Body of pancreas (tissue), 4 donors: ENCODE measurements around the gene ACLY. TPM values are rescaled to one million over a fixed set of nuclear protein-coding genes. Genes with fewer than 3 reads are reported as not detected.
A peak's percentile ranks its signal among the peaks of the same experiment; 100 is the strongest.

Experiments used
- ATAC-seq: fragments of 150-250 bp; one replicate; pipeline ENCODE4 v1.9.1; 2016
- DNase-seq, 4 donors: peaks; one replicate each; pipeline ENCODE4 v3.0.0-alpha.2; 2019
- H3K27ac ChIP-seq, 4 donors: fragments of 200-600 bp; sonication (generic); 1 replicate in 3 of 4; 2 replicates in 1 of 4; pipeline versions ENCODE4 v1.5.1 to v1.6.1; 2016 to 2019; ENCODE audit warnings: mild to moderate bottlenecking in 1 of 4, mixed read lengths in 1 of 4, moderate library complexity in 1 of 4
- H3K27me3 ChIP-seq, 2 donors: fragments of 200-600 bp; sonication (generic); one replicate each; pipeline ENCODE4 v1.6.0; 2016; ENCODE audit warnings: mild to moderate bottlenecking in 1 of 2
- H3K36me3 ChIP-seq, 2 donors: fragments of 200-600 bp; sonication (generic); replicated peaks in 1 of 2; 2 replicates each; pipeline ENCODE4 v1.5.1; 2016; ENCODE audit warnings: low read depth in 2 of 2; ENCODE audit not compliant: insufficient read depth in 1 of 2
- H3K4me1 ChIP-seq: fragments of 200-600 bp; sonication (generic); one replicate; pipeline ENCODE4 v1.6.0; 2016
- H3K4me3 ChIP-seq, 2 donors: fragments of 200-600 bp; sonication (generic); 1 replicate in 1 of 2; 2 replicates in 1 of 2; pipeline ENCODE4 v1.5.1; 2016 to 2019
- H3K9me3 ChIP-seq, 3 donors: fragments of 200-600 bp; sonication (generic); 1 replicate in 2 of 3; 2 replicates in 1 of 3; pipeline ENCODE4 v1.5.1; 2016
- CTCF ChIP-seq, 7 experiments: fragments of 450-650 bp in 4 of 7; fragments of 200-600 bp in 3 of 7; sonication (generic) in 3 of 7; IDR thresholded peaks; one replicate each; pipeline ENCODE4 v1.5.1; 2016 to 2019; ENCODE audit warnings: antibody characterized with exemption in 7 of 7
- POLR2A ChIP-seq, 3 donors: fragments of 450-650 bp; IDR thresholded peaks; one replicate each; pipeline ENCODE4 v1.6.1; 2016; ENCODE audit warnings: antibody characterized with exemption in 3 of 3, mild to moderate bottlenecking in 2 of 3
- WGBS, 2 donors: methylation state at CpG; one replicate each; pipeline ENCODE4 v1.1.5; 2017; 5-methylcytosine and 5-hydroxymethylcytosine counted together
- intact Hi-C: fragments of 100-400 bp; cut with DNase I; formaldehyde crosslinking; loops from one replicate; pipeline ENCODE4 v1.15.1; 2023
- total RNA-seq, 2 donors: library from RNA; depleted of rRNA; stranded (reverse); fragments of >200 nt; gene quantifications; one replicate each; pipeline ENCODE4 v1.1.0, GENCODE V29; 2016

The ACLY gene
- total RNA-seq, 2 donors from 2014 or later, result 39.2 to 59.0 TPM

- no peak overlapping the region for H3K27ac ChIP-seq
- no peaks in the 10 kb centered on the region for H3K9me3 ChIP-seq
- H3K4me3 ChIP-seq, result no peak overlapping the region
- TF ChIP-seq CTCF (IDR thresholded peaks at IDR 0.05), result no peak
- no peak for TF ChIP-seq POLR2A (IDR thresholded peaks at IDR 0.05)
- DNase-seq (no peak), ATAC-seq (no peak)
- peaks cover 27 to 29% of the 10 kb centered on the region in 2 donors for H3K36me3 ChIP-seq
- intact Hi-C loops, result no loop called here
- no peaks in the 10 kb centered on the region for H3K27me3 ChIP-seq
- H3K4me1 ChIP-seq, result peaks cover 19% of the 10 kb centered on the region
- 85 to 92% methylated on average over 7 of the region's 7 CpGs for WGBS, 2 donors
Observed at GRCh38 chr17:41891135-41892020, 27.4 kb downstream of the ACLY start.

GRCh38 chr17:41888332-41888965 is 30.3 kb downstream of the ACLY start:
- Histone ChIP-seq H3K27ac (no peak overlapping the region), H3K9me3 (no peaks in the 10 kb centered on the region), H3K36me3 (peaks cover 33 to 49% of the 10 kb centered on the region in 2 donors), H3K4me1 (no peaks in the 10 kb centered on the region), H3K4me3 (no peak overlapping the region), H3K27me3 (no peaks in the 10 kb centered on the region)
- intact Hi-C loops, result no loop called here
- TF ChIP-seq POLR2A (IDR thresholded peaks at IDR 0.05), result no peak
- TF ChIP-seq CTCF (IDR thresholded peaks at IDR 0.05), result no peak
- WGBS, 2 donors, result 73 to 81% methylated on average over 6 of the region's 6 CpGs
- no peak for DNase-seq
- ATAC-seq, result no peak

GRCh38 chr17:41885733-41886132 is 33.0 kb downstream of the ACLY start:
- H3K27me3 ChIP-seq, result no peaks in the 10 kb centered on the region
- intact Hi-C loops, result no loop called here
- H3K36me3 ChIP-seq, result peaks cover 22 to 46% of the 10 kb centered on the region in 2 donors
- WGBS, 2 donors, result 86 to 95% methylated on average over 6 of the region's 6 CpGs
- ATAC-seq, result no peak
- H3K27ac ChIP-seq, result no peak overlapping the region
- H3K9me3 ChIP-seq, result no peaks in the 10 kb centered on the region
- DNase-seq, result no peak
- no peak overlapping the region for H3K4me3 ChIP-seq
- no peaks in the 10 kb centered on the region for H3K4me1 ChIP-seq
- TF ChIP-seq POLR2A (IDR thresholded peaks at IDR 0.05), result no peak
- TF ChIP-seq CTCF (IDR thresholded peaks at IDR 0.05), result peak in 1 of 7 experiments; percentile 5

GRCh38 chr17:41882756-41883155 is 36.0 kb downstream of the ACLY start:
- Histone ChIP-seq H3K27ac (no peak overlapping the region), H3K4me3 (no peak overlapping the region), H3K4me1 (no peaks in the 10 kb centered on the region), H3K36me3 (peaks cover 19 to 53% of the 10 kb centered on the region in 2 donors), H3K9me3 (no peaks in the 10 kb centered on the region), H3K27me3 (no peaks in the 10 kb centered on the region)
- TF ChIP-seq POLR2A (IDR thresholded peaks at IDR 0.05) (no peak), CTCF (IDR thresholded peaks at IDR 0.05) (no peak)
- WGBS, 2 donors, result 81 to 84% methylated on average over 6 of the region's 6 CpGs
- ATAC-seq (no peak), DNase-seq (no peak)
- intact Hi-C loops, result no loop called here
